Measurements from ENCODE around the gene SLC17A9. TPM values are rescaled to one million over a fixed set of nuclear protein-coding genes. Genes with fewer than 3 reads are reported as not detected.

The SLC17A9 gene
- total and polyA plus RNA-seq, 10 of the 15 experiments (the other 5 are each of a cell fraction or from before 2014, with no cell fraction given): 0.72 to 74.1 (median 29.4) TPM

DNA sequence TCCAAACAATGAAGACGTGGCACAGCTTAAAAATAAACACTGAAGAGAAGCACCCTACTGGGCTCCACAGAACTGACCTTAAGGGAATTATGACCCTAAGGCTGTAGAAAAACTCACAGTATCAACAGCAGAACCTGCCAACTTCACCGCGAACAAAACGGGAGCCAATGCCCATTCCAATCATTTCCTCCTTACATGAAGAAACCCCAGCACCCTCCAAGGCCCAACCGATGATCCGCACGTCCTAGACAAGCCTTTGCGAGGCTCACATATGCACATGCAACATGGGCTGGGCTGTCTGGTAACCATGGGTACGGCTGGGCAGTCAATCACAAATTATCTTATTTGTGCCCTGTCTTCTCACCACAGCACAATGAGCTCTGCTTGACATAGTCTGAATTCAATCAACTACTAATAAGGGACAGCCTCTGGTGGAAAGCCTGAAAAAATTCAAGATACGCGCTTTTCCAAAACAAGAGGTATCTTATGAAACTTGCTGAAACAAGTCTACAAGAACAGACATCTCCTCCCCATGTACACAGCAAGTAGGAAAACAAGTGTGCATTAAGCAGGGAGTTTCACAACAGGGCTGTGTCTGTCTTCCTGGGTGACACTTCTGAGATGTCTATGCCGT lies 27.9 kb upstream of the SLC17A9 start (continued):
- TF ChIP-seq, protein P1, sequence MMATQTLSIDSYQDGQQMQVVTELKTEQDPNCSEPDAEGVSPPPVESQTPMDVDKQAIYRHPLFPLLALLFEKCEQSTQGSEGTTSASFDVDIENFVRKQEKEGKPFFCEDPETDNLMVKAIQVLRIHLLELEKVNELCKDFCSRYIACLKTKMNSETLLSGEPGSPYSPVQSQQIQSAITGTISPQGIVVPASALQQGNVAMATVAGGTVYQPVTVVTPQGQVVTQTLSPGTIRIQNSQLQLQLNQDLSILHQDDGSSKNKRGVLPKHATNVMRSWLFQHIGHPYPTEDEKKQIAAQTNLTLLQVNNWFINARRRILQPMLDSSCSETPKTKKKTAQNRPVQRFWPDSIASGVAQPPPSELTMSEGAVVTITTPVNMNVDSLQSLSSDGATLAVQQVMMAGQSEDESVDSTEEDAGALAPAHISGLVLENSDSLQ (IDR thresholded peaks at IDR 0.05): peak; percentile 95
- TF ChIP-seq, protein P2, sequence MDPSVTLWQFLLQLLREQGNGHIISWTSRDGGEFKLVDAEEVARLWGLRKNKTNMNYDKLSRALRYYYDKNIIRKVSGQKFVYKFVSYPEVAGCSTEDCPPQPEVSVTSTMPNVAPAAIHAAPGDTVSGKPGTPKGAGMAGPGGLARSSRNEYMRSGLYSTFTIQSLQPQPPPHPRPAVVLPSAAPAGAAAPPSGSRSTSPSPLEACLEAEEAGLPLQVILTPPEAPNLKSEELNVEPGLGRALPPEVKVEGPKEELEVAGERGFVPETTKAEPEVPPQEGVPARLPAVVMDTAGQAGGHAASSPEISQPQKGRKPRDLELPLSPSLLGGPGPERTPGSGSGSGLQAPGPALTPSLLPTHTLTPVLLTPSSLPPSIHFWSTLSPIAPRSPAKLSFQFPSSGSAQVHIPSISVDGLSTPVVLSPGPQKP (IDR thresholded peaks at IDR 0.05; ENCODE audit: low read depth, low read length): no peak
- TF ChIP-seq NFYB (IDR thresholded peaks at IDR 0.05; ENCODE audit: insufficient read depth, low read depth, low read length) (no peak), HDGF (IDR thresholded peaks at IDR 0.05) (no peak), KDM1A (IDR thresholded peaks at IDR 0.05; ENCODE audit: borderline replicate concordance) (no peak), EZH2 (IDR thresholded peaks at IDR 0.05; ENCODE audit: borderline replicate concordance, control insufficient read depth, low read depth, low read length) (no peak), CEBPB (IDR thresholded peaks at IDR 0.05; ENCODE audit: borderline replicate concordance in 1 of 2, low read depth in 2 of 2, low read length in 2 of 2) (no peak), BHLHE40 (IDR thresholded peaks at IDR 0.05; ENCODE audit: borderline replicate concordance in 1 of 2, low read depth in 2 of 2, low read length in 1 of 2) (no peak), POU2F2 (IDR thresholded peaks at IDR 0.05; ENCODE audit: borderline replicate concordance, low read depth, low read length) (no peak), MYC (IDR thresholded peaks at IDR 0.05; ENCODE audit: insufficient read depth, insufficient read length, insufficient replicate concordance, low read length, severe bottlenecking) (no peak), BCL11A (IDR thresholded peaks at IDR 0.05; ENCODE audit: low read depth, low read length) (no peak), RFX5 (IDR thresholded peaks at IDR 0.05; ENCODE audit: low read depth, low read length) (no peak), SREBF1 (IDR thresholded peaks at IDR 0.05; ENCODE audit: low read length) (no peak), FOXK2 (IDR thresholded peaks at IDR 0.05) (0 out of 2 replicates have a peak, but pooled peaks have one; percentile 9)
- TF ChIP-seq, protein P3, sequence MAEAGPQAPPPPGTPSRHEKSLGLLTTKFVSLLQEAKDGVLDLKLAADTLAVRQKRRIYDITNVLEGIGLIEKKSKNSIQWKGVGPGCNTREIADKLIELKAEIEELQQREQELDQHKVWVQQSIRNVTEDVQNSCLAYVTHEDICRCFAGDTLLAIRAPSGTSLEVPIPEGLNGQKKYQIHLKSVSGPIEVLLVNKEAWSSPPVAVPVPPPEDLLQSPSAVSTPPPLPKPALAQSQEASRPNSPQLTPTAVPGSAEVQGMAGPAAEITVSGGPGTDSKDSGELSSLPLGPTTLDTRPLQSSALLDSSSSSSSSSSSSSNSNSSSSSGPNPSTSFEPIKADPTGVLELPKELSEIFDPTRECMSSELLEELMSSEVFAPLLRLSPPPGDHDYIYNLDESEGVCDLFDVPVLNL (IDR thresholded peaks at IDR 0.05; ENCODE audit: low read depth, low read length): no peak
- TF ChIP-seq, protein P4, sequence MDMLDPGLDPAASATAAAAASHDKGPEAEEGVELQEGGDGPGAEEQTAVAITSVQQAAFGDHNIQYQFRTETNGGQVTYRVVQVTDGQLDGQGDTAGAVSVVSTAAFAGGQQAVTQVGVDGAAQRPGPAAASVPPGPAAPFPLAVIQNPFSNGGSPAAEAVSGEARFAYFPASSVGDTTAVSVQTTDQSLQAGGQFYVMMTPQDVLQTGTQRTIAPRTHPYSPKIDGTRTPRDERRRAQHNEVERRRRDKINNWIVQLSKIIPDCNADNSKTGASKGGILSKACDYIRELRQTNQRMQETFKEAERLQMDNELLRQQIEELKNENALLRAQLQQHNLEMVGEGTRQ (IDR thresholded peaks at IDR 0.05; ENCODE audit: borderline replicate concordance, low read depth, low read length): no peak
- TF ChIP-seq, protein P5, sequence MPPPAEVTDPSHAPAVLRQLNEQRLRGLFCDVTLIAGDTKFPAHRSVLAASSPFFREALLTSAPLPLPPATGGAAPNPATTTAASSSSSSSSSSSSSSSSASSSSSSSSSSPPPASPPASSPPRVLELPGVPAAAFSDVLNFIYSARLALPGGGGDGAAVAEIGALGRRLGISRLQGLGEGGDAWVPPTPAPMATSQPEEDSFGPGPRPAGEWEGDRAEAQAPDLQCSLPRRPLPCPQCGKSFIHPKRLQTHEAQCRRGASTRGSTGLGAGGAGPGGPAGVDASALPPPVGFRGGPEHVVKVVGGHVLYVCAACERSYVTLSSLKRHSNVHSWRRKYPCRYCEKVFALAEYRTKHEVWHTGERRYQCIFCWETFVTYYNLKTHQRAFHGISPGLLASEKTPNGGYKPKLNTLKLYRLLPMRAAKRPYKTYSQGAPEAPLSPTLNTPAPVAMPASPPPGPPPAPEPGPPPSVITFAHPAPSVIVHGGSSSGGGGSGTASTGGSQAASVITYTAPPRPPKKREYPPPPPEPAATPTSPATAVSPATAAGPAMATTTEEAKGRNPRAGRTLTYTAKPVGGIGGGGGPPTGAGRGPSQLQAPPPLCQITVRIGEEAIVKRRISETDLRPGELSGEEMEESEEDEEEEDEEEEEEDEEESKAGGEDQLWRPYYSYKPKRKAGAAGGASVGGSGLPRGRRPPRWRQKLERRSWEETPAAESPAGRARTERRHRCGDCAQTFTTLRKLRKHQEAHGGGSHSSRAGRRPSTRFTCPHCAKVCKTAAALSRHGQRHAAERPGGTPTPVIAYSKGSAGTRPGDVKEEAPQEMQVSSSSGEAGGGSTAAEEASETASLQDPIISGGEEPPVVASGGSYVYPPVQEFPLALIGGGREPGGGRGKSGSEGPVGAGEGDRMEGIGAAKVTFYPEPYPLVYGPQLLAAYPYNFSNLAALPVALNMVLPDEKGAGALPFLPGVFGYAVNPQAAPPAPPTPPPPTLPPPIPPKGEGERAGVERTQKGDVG (CRISPR knock-in tag; IDR thresholded peaks at IDR 0.05): no peak
- TF ChIP-seq, protein P6, sequence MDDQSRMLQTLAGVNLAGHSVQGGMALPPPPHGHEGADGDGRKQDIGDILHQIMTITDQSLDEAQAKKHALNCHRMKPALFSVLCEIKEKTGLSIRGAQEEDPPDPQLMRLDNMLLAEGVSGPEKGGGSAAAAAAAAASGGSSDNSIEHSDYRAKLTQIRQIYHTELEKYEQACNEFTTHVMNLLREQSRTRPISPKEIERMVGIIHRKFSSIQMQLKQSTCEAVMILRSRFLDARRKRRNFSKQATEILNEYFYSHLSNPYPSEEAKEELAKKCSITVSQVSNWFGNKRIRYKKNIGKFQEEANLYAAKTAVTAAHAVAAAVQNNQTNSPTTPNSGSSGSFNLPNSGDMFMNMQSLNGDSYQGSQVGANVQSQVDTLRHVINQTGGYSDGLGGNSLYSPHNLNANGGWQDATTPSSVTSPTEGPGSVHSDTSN (IDR thresholded peaks at IDR 0.05; ENCODE audit: insufficient replicate concordance, low read depth, low read length): peak; percentile 83
